Measurements from ENCODE around the gene CHD6. TPM values are rescaled to one million over a fixed set of nuclear protein-coding genes. Genes with fewer than 3 reads are reported as not detected.

CHD6 gene
- total and polyA plus RNA-seq, 2 of the 13 experiments (the other 11 are each of a cell fraction or from before 2014, with no cell fraction given): 14.4 to 52.0 TPM

DNA sequence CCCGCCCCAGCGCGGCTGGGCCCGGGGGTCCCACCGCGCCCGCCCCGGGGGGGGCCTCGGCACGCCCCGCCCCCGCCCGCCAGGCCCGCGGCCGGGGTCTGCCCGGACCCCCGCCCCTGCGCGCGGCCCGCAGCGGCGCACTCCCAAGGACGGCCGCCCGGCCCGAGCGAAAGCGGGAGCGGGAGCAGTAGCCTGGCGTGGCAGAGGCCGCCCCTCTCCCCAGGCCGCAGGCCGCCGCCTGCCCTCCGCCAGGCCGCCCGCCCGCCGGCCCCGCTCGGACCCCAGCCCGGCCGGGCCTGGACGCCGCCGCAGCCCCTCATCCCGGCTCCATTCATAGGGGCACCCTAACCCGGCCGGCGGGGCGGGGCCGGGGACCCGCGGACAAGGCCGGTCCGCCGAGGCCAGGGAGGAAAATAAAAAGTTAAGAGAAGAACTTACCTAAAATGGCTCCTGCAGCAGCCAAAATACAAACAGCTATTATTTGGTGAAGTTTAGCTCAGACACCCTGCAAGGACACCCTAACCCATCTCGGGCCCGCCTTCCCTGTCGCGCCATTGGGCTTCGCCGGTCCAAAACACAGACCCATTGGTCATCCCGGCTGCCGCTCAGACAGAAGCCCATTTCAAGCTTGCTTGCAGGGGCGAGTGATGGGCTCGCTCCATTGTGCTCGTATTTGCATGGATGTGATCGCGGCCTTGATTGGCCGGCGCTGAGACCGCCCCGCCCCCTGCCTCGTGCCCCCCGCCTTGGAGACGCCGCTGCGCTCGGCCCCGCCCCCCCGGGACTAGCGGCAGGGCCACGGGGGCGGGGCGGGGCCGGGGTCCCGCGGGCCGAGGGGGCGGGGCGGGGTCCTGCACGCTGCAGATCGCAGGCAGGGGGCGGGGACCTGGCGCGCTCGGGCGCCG lies at the start of gene CHD6 (continued):
- TF ChIP-seq KDM5B (CRISPR knock-in tag; IDR thresholded peaks at IDR 0.05; ENCODE audit: borderline replicate concordance): peak; percentile 3; the same call in 1 of the 2 replicates
- 0 out of 2 replicates have a peak, but pooled peaks have one; percentile 50 for TF ChIP-seq ZNF335 (CRISPR knock-in tag; IDR thresholded peaks at IDR 0.05)
- 0 out of 2 replicates have a peak, but pooled peaks have one; percentile 26 for TF ChIP-seq PPARG (CRISPR knock-in tag; conservative IDR thresholded peaks at IDR 0.05)
- peak; percentile 66; the same call in 1 of the 2 replicates for TF ChIP-seq POGZ (CRISPR knock-in tag; IDR thresholded peaks at IDR 0.05)
- 0 out of 2 replicates have a peak, but pooled peaks have one; percentile 34 for TF ChIP-seq RNF2 (conservative IDR thresholded peaks at IDR 0.05; ENCODE audit: low read depth)
- TF ChIP-seq SIX4 (CRISPR knock-in tag; IDR thresholded peaks at IDR 0.05): peak; percentile 54
- TF ChIP-seq ZNF547 (CRISPR knock-in tag; IDR thresholded peaks at IDR 0.05): peak; percentile 82
- no peak for TF ChIP-seq NCOA1 (CRISPR knock-in tag; IDR thresholded peaks at IDR 0.05)
- TF ChIP-seq LCORL (IDR thresholded peaks at IDR 0.05): peak; percentile 56; the same call in 1 of the 2 replicates
- TF ChIP-seq LCORL (CRISPR knock-in tag; IDR thresholded peaks at IDR 0.05): no peak; the same call in 1 of the 2 replicates
- TF ChIP-seq SOX13 (IDR thresholded peaks at IDR 0.05): peak; percentile 99
- peak in 1 of 2 experiments; percentile 78; a peak in 2 of 4 replicates for TF ChIP-seq SOX13 (CRISPR knock-in tag; conservative IDR thresholded peaks at IDR 0.05 in 1 of 2, IDR thresholded peaks at IDR 0.05 in 1 of 2)
- TF ChIP-seq TMF1 (CRISPR knock-in tag; IDR thresholded peaks at IDR 0.05; ENCODE audit: low read depth): 0 out of 2 replicates have a peak, but pooled peaks have one; percentile 8
- no peak for TF ChIP-seq SOX6 (IDR thresholded peaks at IDR 0.05)
- TF ChIP-seq SOX6 (CRISPR knock-in tag; IDR thresholded peaks at IDR 0.05): peak; percentile 70
- peak; percentile 39; the same call in 1 of the 2 replicates for TF ChIP-seq TBX3 (IDR thresholded peaks at IDR 0.05; ENCODE audit: borderline replicate concordance)
- no peak for TF ChIP-seq ZBTB8A (CRISPR knock-in tag; IDR thresholded peaks at IDR 0.05; ENCODE audit: borderline replicate concordance, low read depth)
- TF ChIP-seq ZNF616 (CRISPR knock-in tag; IDR thresholded peaks at IDR 0.05; ENCODE audit: low read depth): peak; percentile 68; the same call in 1 of the 2 replicates
- TF ChIP-seq POLR2A (IDR thresholded peaks at IDR 0.05; ENCODE audit: insufficient read depth in 1 of 2, low read depth in 2 of 2, low read length in 2 of 2): peak; percentile 61 to 77; a peak in 3 of 4 replicates
- TF ChIP-seq CHCHD3 (CRISPR knock-in tag; IDR thresholded peaks at IDR 0.05): no peak; the same call in 1 of the 2 replicates
- TF ChIP-seq SMC3 (IDR thresholded peaks at IDR 0.05; ENCODE audit: low read length): no peak
- peak; percentile 96 for TF ChIP-seq ZSCAN25 (CRISPR knock-in tag; IDR thresholded peaks at IDR 0.05)
- TF ChIP-seq, protein P1, sequence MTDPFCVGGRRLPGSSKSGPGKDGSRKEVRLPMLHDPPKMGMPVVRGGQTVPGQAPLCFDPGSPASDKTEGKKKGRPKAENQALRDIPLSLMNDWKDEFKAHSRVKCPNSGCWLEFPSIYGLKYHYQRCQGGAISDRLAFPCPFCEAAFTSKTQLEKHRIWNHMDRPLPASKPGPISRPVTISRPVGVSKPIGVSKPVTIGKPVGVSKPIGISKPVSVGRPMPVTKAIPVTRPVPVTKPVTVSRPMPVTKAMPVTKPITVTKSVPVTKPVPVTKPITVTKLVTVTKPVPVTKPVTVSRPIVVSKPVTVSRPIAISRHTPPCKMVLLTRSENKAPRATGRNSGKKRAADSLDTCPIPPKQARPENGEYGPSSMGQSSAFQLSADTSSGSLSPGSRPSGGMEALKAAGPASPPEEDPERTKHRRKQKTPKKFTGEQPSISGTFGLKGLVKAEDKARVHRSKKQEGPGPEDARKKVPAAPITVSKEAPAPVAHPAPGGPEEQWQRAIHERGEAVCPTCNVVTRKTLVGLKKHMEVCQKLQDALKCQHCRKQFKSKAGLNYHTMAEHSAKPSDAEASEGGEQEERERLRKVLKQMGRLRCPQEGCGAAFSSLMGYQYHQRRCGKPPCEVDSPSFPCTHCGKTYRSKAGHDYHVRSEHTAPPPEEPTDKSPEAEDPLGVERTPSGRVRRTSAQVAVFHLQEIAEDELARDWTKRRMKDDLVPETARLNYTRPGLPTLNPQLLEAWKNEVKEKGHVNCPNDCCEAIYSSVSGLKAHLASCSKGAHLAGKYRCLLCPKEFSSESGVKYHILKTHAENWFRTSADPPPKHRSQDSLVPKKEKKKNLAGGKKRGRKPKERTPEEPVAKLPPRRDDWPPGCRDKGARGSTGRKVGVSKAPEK (CRISPR knock-in tag; IDR thresholded peaks at IDR 0.05; ENCODE audit: borderline replicate concordance): no peak
- TF ChIP-seq TFDP1 (CRISPR knock-in tag; IDR thresholded peaks at IDR 0.05; ENCODE audit: borderline replicate concordance): peak; percentile 41; the same call in 1 of the 2 replicates
- TF ChIP-seq ZNF260 (CRISPR knock-in tag; IDR thresholded peaks at IDR 0.05; ENCODE audit: borderline replicate concordance, low read depth): no peak
- TF ChIP-seq PHF8 (CRISPR knock-in tag; IDR thresholded peaks at IDR 0.05): peak; percentile 88
- peak; percentile 77 for TF ChIP-seq TAF1 (CRISPR knock-in tag; IDR thresholded peaks at IDR 0.05)

Measured in HepG2 (cell line).